ENCODE measurements around the gene C11orf68.
A peak's percentile ranks its signal among the peaks of the same experiment; 100 is the strongest.

Gene C11orf68

DNA sequence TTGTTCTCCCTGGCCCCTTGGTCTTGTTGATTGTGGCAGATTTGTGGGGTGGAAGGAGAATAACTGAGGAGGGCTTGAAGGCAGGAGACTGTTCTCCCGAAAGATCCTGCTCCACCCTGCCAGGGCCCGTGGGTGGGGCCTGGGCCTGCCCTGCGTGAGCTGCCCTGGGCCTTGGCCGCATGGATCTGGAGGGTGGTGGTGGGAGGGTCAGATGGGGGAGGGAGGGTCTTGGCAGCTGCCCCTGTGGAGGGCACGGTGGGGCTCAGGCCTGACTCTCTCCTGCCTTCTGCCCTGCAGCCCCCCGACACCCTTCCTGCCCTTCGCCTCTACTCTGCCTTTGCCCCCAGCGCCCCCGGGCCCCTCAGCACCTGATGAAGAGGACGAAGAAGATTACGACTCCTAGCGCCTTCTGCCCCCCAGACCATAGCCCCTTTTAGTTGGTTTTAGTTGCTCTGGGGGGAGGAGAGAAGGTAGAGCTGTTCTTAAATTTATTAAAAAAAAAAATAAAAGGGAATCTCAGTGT is 2.2 kb upstream of the C11orf68 start:
- H3K4me3 ChIP-seq (ENCODE audit: low read depth, low read length), result peak overlapping the region; percentile 80
- no peak for DNase-seq (ENCODE audit: low read depth)

DNA sequence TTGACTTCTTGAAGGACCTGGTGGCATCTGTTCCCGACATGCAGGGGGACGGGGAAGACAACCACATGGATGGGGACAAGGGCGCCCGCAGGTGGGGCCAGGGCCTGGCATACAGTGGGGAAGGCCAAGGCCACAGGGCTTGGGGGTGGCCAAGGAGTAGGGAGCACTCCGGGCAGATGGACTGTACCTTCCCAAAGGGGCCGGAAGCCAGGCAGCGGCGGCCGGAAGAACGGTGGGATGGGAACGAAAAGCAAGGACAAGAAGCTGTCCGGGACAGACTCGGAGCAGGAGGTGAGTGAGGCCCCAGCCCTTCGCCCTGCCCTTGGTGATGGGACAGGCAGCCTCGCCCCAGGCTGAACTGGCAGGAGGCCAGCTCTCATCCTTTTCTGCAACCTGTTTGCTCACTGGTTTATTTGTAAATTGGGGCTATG is 1.5 kb upstream of the C11orf68 start:
- TF ChIP-seq, protein P1, sequence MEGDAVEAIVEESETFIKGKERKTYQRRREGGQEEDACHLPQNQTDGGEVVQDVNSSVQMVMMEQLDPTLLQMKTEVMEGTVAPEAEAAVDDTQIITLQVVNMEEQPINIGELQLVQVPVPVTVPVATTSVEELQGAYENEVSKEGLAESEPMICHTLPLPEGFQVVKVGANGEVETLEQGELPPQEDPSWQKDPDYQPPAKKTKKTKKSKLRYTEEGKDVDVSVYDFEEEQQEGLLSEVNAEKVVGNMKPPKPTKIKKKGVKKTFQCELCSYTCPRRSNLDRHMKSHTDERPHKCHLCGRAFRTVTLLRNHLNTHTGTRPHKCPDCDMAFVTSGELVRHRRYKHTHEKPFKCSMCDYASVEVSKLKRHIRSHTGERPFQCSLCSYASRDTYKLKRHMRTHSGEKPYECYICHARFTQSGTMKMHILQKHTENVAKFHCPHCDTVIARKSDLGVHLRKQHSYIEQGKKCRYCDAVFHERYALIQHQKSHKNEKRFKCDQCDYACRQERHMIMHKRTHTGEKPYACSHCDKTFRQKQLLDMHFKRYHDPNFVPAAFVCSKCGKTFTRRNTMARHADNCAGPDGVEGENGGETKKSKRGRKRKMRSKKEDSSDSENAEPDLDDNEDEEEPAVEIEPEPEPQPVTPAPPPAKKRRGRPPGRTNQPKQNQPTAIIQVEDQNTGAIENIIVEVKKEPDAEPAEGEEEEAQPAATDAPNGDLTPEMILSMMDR (IDR thresholded peaks at IDR 0.05; ENCODE audit: control insufficient read depth, extremely low read depth, insufficient read depth), result no peak
- peak overlapping the region; percentile 80 for H3K4me3 ChIP-seq (ENCODE audit: low read depth, low read length)
- DNase-seq (ENCODE audit: low read depth), result no peak

More for the DNA sequence above, 2.2 kb upstream of the C11orf68 start:
- TF ChIP-seq, protein P1 (IDR thresholded peaks at IDR 0.05; ENCODE audit: control insufficient read depth, extremely low read depth, insufficient read depth), result no peak

DNA sequence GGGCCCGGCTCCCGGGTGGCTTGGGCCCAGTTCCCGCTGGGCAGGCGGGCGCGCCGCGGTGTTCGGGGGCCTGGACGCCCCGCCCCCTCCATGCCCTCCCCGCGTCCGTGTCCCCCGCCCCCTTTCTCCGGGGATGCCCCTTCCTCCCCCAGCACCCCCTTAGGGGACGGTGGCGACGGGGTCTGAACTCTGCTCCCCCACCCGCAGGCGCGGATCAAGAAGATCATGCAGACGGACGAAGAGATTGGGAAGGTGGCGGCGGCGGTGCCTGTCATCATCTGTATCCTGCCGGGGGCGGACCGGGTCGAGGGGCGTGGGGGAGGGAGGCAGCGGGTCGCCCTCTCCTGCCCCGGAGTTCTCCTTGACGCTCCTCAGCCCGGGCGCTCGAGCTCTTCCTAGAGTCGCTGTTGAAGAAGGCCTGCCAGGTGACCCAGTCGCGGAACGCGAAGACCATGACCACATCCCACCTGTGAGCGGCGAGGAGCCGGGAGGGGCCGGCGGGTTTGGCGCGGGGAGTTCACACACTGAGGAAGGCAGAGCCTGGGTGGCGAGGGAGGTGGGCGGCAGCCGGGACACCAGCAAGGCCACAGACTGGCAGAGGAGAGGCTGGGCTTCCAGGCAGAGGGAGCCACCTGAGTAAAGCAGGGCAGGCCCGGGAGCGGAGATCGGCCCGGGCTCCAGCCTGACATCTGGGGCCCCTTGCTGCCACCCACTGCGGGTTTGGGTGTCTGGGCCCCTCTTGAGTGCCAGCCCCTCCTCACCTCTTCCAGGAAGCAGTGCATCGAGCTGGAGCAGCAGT is 910 bp upstream of the C11orf68 start:
- DNase-seq (ENCODE audit: low read depth), result no peak
- H3K4me3 ChIP-seq (ENCODE audit: low read depth, low read length), result peak overlapping the region; percentile 80
- TF ChIP-seq, protein P1 (IDR thresholded peaks at IDR 0.05; ENCODE audit: control insufficient read depth, extremely low read depth, insufficient read depth), result no peak

DNA sequence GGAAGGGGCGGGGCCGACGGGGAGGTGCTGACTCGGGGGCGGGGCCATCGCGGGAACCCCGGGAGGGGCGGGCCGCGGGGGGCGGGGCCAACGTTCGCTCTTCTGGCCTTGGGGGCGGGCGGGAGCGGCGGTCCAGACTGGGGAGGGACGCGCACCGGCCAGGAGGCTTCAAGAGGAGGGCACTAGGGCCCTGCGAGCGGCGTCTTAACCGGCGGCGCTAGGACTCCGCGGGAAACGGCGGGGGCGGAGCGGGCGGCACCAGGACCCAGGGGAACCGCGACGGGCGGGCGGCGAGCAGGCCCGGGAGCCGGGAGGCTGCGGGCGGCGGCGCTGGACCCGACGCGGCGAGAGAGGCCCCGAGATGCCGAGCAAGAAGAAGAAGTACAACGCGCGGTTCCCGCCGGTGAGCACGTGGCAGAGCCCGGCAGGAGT is 295 bp upstream of the C11orf68 start, which contains the start of gene DRAP1:
Gene DRAP1 (plus strand): TSS at position 286 of the 432 bp plus-strand sequence. CDS start 76 bp downstream, at position 362.
- TF ChIP-seq, protein P1 (IDR thresholded peaks at IDR 0.05; ENCODE audit: control insufficient read depth, extremely low read depth, insufficient read depth), result peak; percentile 9; the same call in 1 of the 2 replicates
- peak within 1 kb of the TSS; percentile 95 for H3K4me3 ChIP-seq (ENCODE audit: low read depth, low read length)
- DNase-seq (ENCODE audit: low read depth), result peak; percentile 91

DNA sequence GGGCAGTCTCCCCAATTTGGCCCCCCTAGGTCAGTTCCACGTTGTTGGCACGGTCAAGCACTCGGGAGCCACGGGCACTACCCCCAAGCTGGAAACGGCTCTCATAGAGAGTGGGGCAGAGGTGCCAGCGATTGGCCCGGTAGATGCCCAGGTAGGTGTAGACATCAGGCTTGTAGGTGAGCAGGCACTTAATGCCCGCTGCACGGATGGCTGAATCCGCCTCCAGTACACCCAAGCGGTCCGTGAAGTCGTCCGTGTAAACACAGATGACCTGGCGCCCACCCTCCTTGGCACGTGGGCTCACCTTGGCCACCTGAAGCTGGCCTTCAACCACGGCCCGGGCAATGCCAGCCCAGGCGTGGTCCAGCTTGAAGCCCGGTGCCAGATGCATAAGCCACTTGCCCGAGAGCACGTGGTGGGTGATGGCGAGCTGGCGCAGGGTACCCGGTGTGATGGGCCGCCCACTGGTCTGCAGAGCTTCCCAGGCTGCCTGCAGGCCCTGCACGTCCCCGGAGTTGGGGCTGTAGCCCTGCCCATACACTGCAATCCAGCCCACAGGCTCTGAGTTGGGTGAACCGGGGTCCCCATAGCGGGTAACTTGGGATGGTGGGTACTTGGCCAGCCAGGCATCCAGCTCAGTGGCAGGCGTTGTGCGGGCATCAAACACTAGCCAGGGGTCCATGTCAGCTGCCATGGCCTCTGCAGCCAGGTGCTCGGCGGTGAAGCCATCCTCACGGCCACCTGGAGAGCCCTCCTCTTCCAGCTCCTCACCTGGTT is 1.2 kb downstream of the C11orf68 start:
- no peak for DNase-seq (ENCODE audit: low read depth)
- TF ChIP-seq, protein P1 (IDR thresholded peaks at IDR 0.05; ENCODE audit: control insufficient read depth, extremely low read depth, insufficient read depth), result no peak
- H3K4me3 ChIP-seq (ENCODE audit: low read depth, low read length), result peak overlapping the region; percentile 95

DNA sequence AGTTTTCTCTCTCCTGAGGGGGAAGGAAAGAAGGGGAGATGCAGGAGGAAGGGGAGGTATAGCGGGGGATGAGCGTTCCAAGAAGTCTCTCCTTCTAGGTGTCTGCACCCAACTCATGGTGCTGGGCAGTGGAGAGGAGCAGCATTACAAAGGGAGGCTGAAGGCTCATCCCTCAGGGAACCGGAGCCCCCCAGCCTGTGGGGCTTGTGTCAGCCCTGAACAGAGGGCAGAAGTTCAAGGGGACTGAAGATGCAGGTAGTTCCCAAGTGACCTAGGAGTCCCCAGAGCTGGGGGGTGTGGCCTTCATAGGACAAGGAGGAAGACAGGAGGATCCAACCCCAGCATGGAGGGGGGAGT is 1.8 kb downstream of the C11orf68 start:
- DNase-seq (ENCODE audit: low read depth), result no peak
- TF ChIP-seq, protein P1 (IDR thresholded peaks at IDR 0.05; ENCODE audit: control insufficient read depth, extremely low read depth, insufficient read depth), result no peak
- no peak overlapping the region for H3K4me3 ChIP-seq (ENCODE audit: low read depth, low read length)
